ENCODE measurements around the gene TERT. TPM values are rescaled to one million over a fixed set of nuclear protein-coding genes. Genes with fewer than 3 reads are reported as not detected.

Gene TERT
- total and polyA plus RNA-seq, 10 of the 15 experiments (the other 5 are each of a cell fraction or from before 2014, with no cell fraction given) = 0.08 to 21.5 (median 5.0) TPM

- no peak overlapping the region for H2AFZ ChIP-seq (ENCODE audit: control insufficient read depth, low read depth, low read length)
- in situ Hi-C loops (cut with MboI) (no loop called here), intact Hi-C loops (cut with micrococcal nuclease; ENCODE audit: unreplicated experiment) (no loop called here)
- no peak overlapping the region for H3K4me3 ChIP-seq
- H3K27me3 ChIP-seq (replicated peaks in 1 of 2; ENCODE audit: control insufficient read depth in 2 of 2, insufficient read depth in 2 of 2, low read length in 1 of 2) = no peaks in the 10 kb centered on the region; a peak in 1 of 4 replicates
- no peaks in the 10 kb centered on the region for H3K36me3 ChIP-seq (ENCODE audit: control insufficient read depth in 2 of 2, insufficient read depth in 2 of 2, low read length in 1 of 2)
- DNase-seq (ENCODE audit: low read depth, low spot score) = no peak
- BruUV-seq (replicated peaks) = no TSS peak
- no peaks in the 10 kb centered on the region for H4K20me1 ChIP-seq (ENCODE audit: control insufficient read depth, insufficient read depth)
- H3K79me2 ChIP-seq (ENCODE audit: control insufficient read depth, insufficient read depth, low read length) = no peaks in the 10 kb centered on the region
- H3K4me2 ChIP-seq (ENCODE audit: control insufficient read depth, insufficient read depth) = no peak overlapping the region
- H3K9me3 ChIP-seq (replicated peaks; ENCODE audit: control insufficient read depth, insufficient read depth, low read length) = no peaks in the 10 kb centered on the region
- ChIA-PET POLR2A (no interaction called here), SMC1A (ENCODE audit: uncharacterized antibody, unreplicated experiment) (no interaction called here), CTCF (no interaction called here), RAD21 (ENCODE audit: unreplicated experiment) (no interaction called here)
- no peak overlapping the region for H3K9ac ChIP-seq (ENCODE audit: control insufficient read depth, insufficient read depth, low read length)
- TF ChIP-seq ZBTB11 (CRISPR knock-in tag; IDR thresholded peaks at IDR 0.05) (no peak), MAX (IDR thresholded peaks at IDR 0.05; ENCODE audit: low read depth, low read length) (no peak), NFIC (IDR thresholded peaks at IDR 0.05; ENCODE audit: low read depth, low read length) (no peak), GABPA (IDR thresholded peaks at IDR 0.05; ENCODE audit: low read depth) (no peak)
- H3K27ac ChIP-seq (ENCODE audit: control insufficient read depth, insufficient read depth) = no peak overlapping the region
- FAIRE-seq = no peak
- WGBS (ENCODE audit: insufficient coverage, insufficient replicate concordance, low lambda C conversion rate, missing lambda C conversion rate) = 39% methylated on average over 33 of the region's 58 CpGs
- no peaks in the 10 kb centered on the region for H3K4me1 ChIP-seq (ENCODE audit: control insufficient read depth, insufficient read depth, low read length)
- ATAC-seq = no peak
Measured at GRCh38 chr5:1245905-1246576, 48.8 kb downstream of the TERT start.
